H1 (cell line): ENCODE results near the gene ADGRL3. TPM values are rescaled to one million over a fixed set of nuclear protein-coding genes. Genes with fewer than 3 reads are reported as not detected.

ENCODE experiments used
- CTCF ChIA-PET: fragments of 300-600 bp; sonication (Branson Sonifier 250); formaldehyde crosslinking; loops from one replicate; lab custom pipeline; 2021; ENCODE audit not compliant: partially characterized antibody; lab: Charles Lee
- POLR2A ChIA-PET: fragments of 300-600 bp; sonication (Branson Sonifier 250); formaldehyde crosslinking; loops from one replicate; lab custom pipeline; 2021; ENCODE audit warnings: inconsistent platforms; ENCODE audit not compliant: partially characterized antibody; lab: Charles Lee
- DNase-seq, 2 experiments: peaks; one replicate each; pipeline versions ENCODE4 v3.0.0 to v3.0.0-alpha.2; 2010 to 2022; ENCODE audit warnings: low spot score in 2 of 2, low read depth in 1 of 2, mixed read lengths in 1 of 2
- FAIRE-seq: peaks from 2 replicates; lab custom pipeline; 2011; peaks lifted over from hg19 to GRCh38; lab: Jason Lieb, UNC
- H2AFZ ChIP-seq: 2 replicates; pipeline ENCODE4 v1.8.1; 2012; ENCODE audit warnings: low read length, inconsistent platforms
- H2AK5ac ChIP-seq: 2 replicates; pipeline ENCODE4 v1.6.1; 2013; ENCODE audit warnings: low read depth, low read length
- H2BK120ac ChIP-seq: replicated peaks from 2 replicates; pipeline ENCODE3; 2013; ENCODE audit warnings: low read depth, low read length, inconsistent platforms
- H2BK12ac ChIP-seq: 2 replicates; pipeline ENCODE4 v1.6.1; 2013; ENCODE audit warnings: low read depth, low read length
- H2BK15ac ChIP-seq: 2 replicates; pipeline ENCODE4 v1.6.1; 2013; ENCODE audit warnings: low read length
- H2BK20ac ChIP-seq: 2 replicates; pipeline ENCODE4 v1.6.1; 2013; ENCODE audit warnings: low read length
- H2BK5ac ChIP-seq: 2 replicates; pipeline ENCODE4 v1.6.1; 2013; ENCODE audit warnings: low read depth, low read length
- H3K14ac ChIP-seq: 2 replicates; pipeline ENCODE4 v1.6.1; 2013; ENCODE audit warnings: inconsistent platforms; ENCODE audit not compliant: insufficient read length
- H3K18ac ChIP-seq: 2 replicates; pipeline ENCODE4 v1.6.1; 2013; ENCODE audit warnings: low read length; ENCODE audit errors: extremely low read depth
- H3K23ac ChIP-seq: 2 replicates; pipeline ENCODE4 v1.6.1; 2013; ENCODE audit warnings: inconsistent platforms; ENCODE audit not compliant: insufficient read length
- H3K23me2 ChIP-seq: 2 replicates; pipeline ENCODE4 v1.6.1; 2013; ENCODE audit warnings: low read depth, low read length
- H3K27ac ChIP-seq: 2 replicates; pipeline ENCODE4 v1.6.1; 2011; ENCODE audit warnings: low read depth, low read length, inconsistent platforms
- H3K27me3 ChIP-seq, 4 experiments: replicated peaks in 1 of 4; 1 replicate in 1 of 4; 2 replicates in 3 of 4; pipeline versions ENCODE4 v1.6.1 to v1.8.1; 2011 to 2013; ENCODE audit warnings: low read length in 3 of 4, mild to moderate bottlenecking in 3 of 4, inconsistent platforms in 2 of 4, mixed read lengths in 2 of 4, moderate library complexity in 1 of 4; ENCODE audit not compliant: control insufficient read depth in 3 of 4, insufficient read depth in 3 of 4; ENCODE audit errors: extremely low read depth in 1 of 4
- H3K36me3 ChIP-seq, 4 experiments: 2 replicates each; pipeline versions ENCODE4 v1.6.1 to v1.8.1; 2011 to 2013; ENCODE audit warnings: mild to moderate bottlenecking in 4 of 4, low read length in 3 of 4, moderate library complexity in 2 of 4, control low read depth in 1 of 4, inconsistent platforms in 1 of 4; ENCODE audit not compliant: insufficient read depth in 4 of 4, control insufficient read depth in 2 of 4
- H3K4ac ChIP-seq: replicated peaks from 2 replicates; pipeline ENCODE3; 2013; ENCODE audit warnings: low read length, low read depth, mixed read lengths, inconsistent platforms; ENCODE audit not compliant: insufficient read length
- H3K4me1 ChIP-seq, 4 experiments: replicated peaks in 1 of 4; 1 replicate in 1 of 4; 2 replicates in 3 of 4; pipeline versions ENCODE4 v1.6.1 to v1.8.1; 2011 to 2013; ENCODE audit warnings: low read length in 3 of 4, inconsistent platforms in 2 of 4, mixed read lengths in 1 of 4; ENCODE audit not compliant: insufficient read depth in 4 of 4, control insufficient read depth in 3 of 4
- H3K4me2 ChIP-seq, 2 experiments: 2 replicates each; pipeline versions ENCODE4 v1.6.1 to v1.8.1; 2011 to 2013; ENCODE audit warnings: low read depth in 2 of 2, low read length in 2 of 2, control low read depth in 1 of 2, inconsistent platforms in 1 of 2, mild to moderate bottlenecking in 1 of 2; ENCODE audit not compliant: insufficient read depth in 1 of 2
- H3K4me3 ChIP-seq, 4 experiments: fragments of 200-600, 300-600 bp in 1 of 4; sonication (generic), shearing (Covaris generic), sonication (Bioruptor Twin) in 1 of 4; 2 replicates each; pipeline versions ENCODE4 v1.5.1 to v1.8.1; 2011 to 2016; ENCODE audit warnings: low read length in 4 of 4, low read depth in 3 of 4, control low read depth in 2 of 4, inconsistent platforms in 2 of 4, mild to moderate bottlenecking in 2 of 4, mixed read lengths in 1 of 4, moderate library complexity in 1 of 4; ENCODE audit not compliant: insufficient read depth in 2 of 4; ENCODE audit errors: extremely low read depth in 1 of 4
- H3K56ac ChIP-seq: replicated peaks from 2 replicates; pipeline ENCODE3; 2013; ENCODE audit warnings: low read depth, mild to moderate bottlenecking, mixed read lengths, low read length, inconsistent platforms; ENCODE audit not compliant: insufficient read length
- H3K79me1 ChIP-seq: 2 replicates; pipeline ENCODE4 v1.6.1; 2013; ENCODE audit warnings: low read depth, low read length, control low read depth
- H3K79me2 ChIP-seq, 2 experiments: 2 replicates each; pipeline versions ENCODE4 v1.6.1 to v1.8.1; 2012 to 2013; ENCODE audit warnings: low read length in 2 of 2, mild to moderate bottlenecking in 2 of 2, inconsistent platforms in 1 of 2; ENCODE audit not compliant: insufficient read depth in 2 of 2, control insufficient read depth in 1 of 2
- H3K9ac ChIP-seq, 4 experiments: replicated peaks in 1 of 4; 1 replicate in 1 of 4; 2 replicates in 3 of 4; pipeline versions ENCODE4 v1.6.1 to v1.8.1; 2011 to 2013; ENCODE audit warnings: low read depth in 3 of 4, low read length in 3 of 4, control low read depth in 2 of 4, mild to moderate bottlenecking in 2 of 4, moderate library complexity in 2 of 4, inconsistent platforms in 1 of 4; ENCODE audit errors: extremely low read depth in 1 of 4
- H3K9me3 ChIP-seq, 2 experiments: 2 replicates each; pipeline versions ENCODE4 v1.6.1 to v1.8.1; 2012 to 2013; ENCODE audit warnings: mild to moderate bottlenecking in 2 of 2, moderate library complexity in 2 of 2, control low read depth in 1 of 2, inconsistent platforms in 1 of 2, low read depth in 1 of 2, low read length in 1 of 2, mixed read lengths in 1 of 2; ENCODE audit not compliant: insufficient read depth in 2 of 2
- H4K20me1 ChIP-seq, 2 experiments: replicated peaks in 1 of 2; 2 replicates each; pipeline versions ENCODE3 to v1.8.1; 2011 to 2013; ENCODE audit warnings: inconsistent platforms in 2 of 2, low read length in 2 of 2, mild to moderate bottlenecking in 1 of 2; ENCODE audit not compliant: insufficient read depth in 2 of 2, control insufficient read depth in 1 of 2
- H4K5ac ChIP-seq: 2 replicates; pipeline ENCODE4 v1.6.1; 2013; ENCODE audit warnings: low read length, low read depth, mixed read lengths, inconsistent platforms; ENCODE audit not compliant: insufficient read length
- H4K8ac ChIP-seq: 2 replicates; pipeline ENCODE4 v1.8.0; 2013; ENCODE audit warnings: mild to moderate bottlenecking, moderate library complexity, low read length, inconsistent platforms; ENCODE audit not compliant: insufficient read depth; ENCODE audit errors: extremely low read depth
- H4K91ac ChIP-seq: replicated peaks from 2 replicates; pipeline ENCODE3; 2013; ENCODE audit warnings: low read length, mixed read lengths, inconsistent platforms; ENCODE audit not compliant: insufficient read length
- BRCA1 ChIP-seq: IDR thresholded peaks from 2 replicates; pipeline ENCODE4 v1.6.1; 2012; ENCODE audit warnings: low read depth, low read length, improper control_type of control experiment
- FOSL1 ChIP-seq: IDR thresholded peaks from 2 replicates; pipeline ENCODE4 v1.6.1; 2011; ENCODE audit warnings: mild to moderate bottlenecking, low read depth, low read length, moderate library complexity; ENCODE audit not compliant: insufficient read depth
- GTF2F1 ChIP-seq: IDR thresholded peaks from 2 replicates; pipeline ENCODE4 v1.6.1; 2012; ENCODE audit warnings: low read depth, low read length, improper control_type of control experiment, borderline replicate concordance
- HDAC6 ChIP-seq: IDR thresholded peaks from one replicate; pipeline ENCODE4 v1.7.1; 2012; ENCODE audit warnings: low read depth, mild to moderate bottlenecking, inconsistent platforms, low read length, moderate library complexity
- MAFK ChIP-seq: IDR thresholded peaks from 2 replicates; pipeline ENCODE4 v1.6.1; 2012; ENCODE audit warnings: low read depth, mild to moderate bottlenecking, improper control_type of control experiment, low read length
- MAX ChIP-seq: IDR thresholded peaks from 2 replicates; pipeline ENCODE4 v1.6.1; 2012; ENCODE audit warnings: inconsistent platforms
- POLR2A ChIP-seq, 2 experiments: IDR thresholded peaks; 1 replicate in 1 of 2; 2 replicates in 1 of 2; pipeline ENCODE4 v1.6.1; 2011; ENCODE audit warnings: low read depth in 2 of 2, low read length in 2 of 2, mild to moderate bottlenecking in 2 of 2; ENCODE audit errors: control extremely low read depth in 1 of 2
- SP4 ChIP-seq: IDR thresholded peaks from 2 replicates; pipeline ENCODE4 v1.6.1; 2012; ENCODE audit warnings: low read length, inconsistent platforms
- WGBS, 2 experiments: shearing (Covaris generic) in 1 of 2; methylation state at CpG; one replicate each; pipeline versions ENCODE4 v1.1.6 to v1.1.7; 2013 to 2015; ENCODE audit warnings: low lambda C conversion rate in 2 of 2, mixed read lengths in 2 of 2, inconsistent platforms in 1 of 2, low coverage in 1 of 2, missing lambda C conversion rate in 1 of 2; ENCODE audit not compliant: insufficient replicate concordance in 2 of 2, insufficient coverage in 1 of 2, insufficient read length in 1 of 2; ENCODE audit errors: extremely low coverage in 1 of 2, missing lambda C conversion rate in 1 of 2; 5-methylcytosine and 5-hydroxymethylcytosine counted together
- polyA plus RNA-seq, 7 experiments: library from polyadenylated mRNA; depleted of rRNA in 3 of 7; stranded (reverse) in 5 of 7; unstranded in 2 of 7; fragments of >200 nt in 5 of 7; fragments of 200-250 nt in 2 of 7; gene quantifications; 1 replicate in 5 of 7; 2 replicates in 1 of 7; 4 replicates in 1 of 7; pipeline versions ENCODE4 v1.2.1 to v1.2.3, GENCODE V29; 2011 to 2013; ENCODE audit warnings: missing spikeins in 2 of 7, mixed read lengths in 2 of 7
- total RNA-seq: library from RNA; stranded (reverse); fragmentation: NEBNext Ultra II Directional; extraction: Animal tissue kit (Norgen Biotek cat#: 25700); gene quantifications from 2 replicates; pipeline ENCODE4 v1.2.1, GENCODE V29; 2021
- TF ChIP-seq, protein P1 (sequence below), 3 experiments: IDR thresholded peaks; 1 replicate in 2 of 3; 2 replicates in 1 of 3; pipeline versions ENCODE4 v1.5.1 to v1.6.1; 2011; ENCODE audit warnings: low read length in 3 of 3, mild to moderate bottlenecking in 3 of 3, inconsistent platforms in 2 of 3, low read depth in 1 of 3, moderate library complexity in 1 of 3; ENCODE audit not compliant: insufficient read depth in 1 of 3; ENCODE audit errors: control extremely low read depth in 1 of 3

Gene ADGRL3
- total and polyA plus RNA-seq, 2 of the 8 experiments (the other 6 are each of a cell fraction or from before 2014, with no cell fraction given) = 6.6 to 13.0 TPM

DNA sequence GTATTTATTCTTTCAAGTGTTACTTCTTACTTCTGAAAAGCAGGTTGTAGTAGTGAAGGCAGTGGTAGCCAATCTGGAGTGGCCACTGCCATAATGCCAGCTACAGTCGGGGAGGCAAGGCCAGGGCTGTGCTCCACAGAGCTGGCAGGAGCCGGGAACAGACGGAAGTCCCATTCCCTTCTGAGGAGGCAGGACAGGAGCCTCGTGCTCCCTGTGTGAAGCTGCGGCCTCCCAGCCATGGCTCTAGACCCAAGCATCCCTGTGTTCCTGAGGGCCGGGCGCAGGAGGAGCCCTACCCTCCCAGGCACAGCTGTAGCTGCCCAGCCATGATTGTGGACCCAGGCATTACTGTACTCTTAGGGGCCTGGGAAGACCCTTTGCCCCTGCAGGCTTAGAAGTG lies 461.8 kb downstream of the ADGRL3 start:
- no peak for TF ChIP-seq GTF2F1
- no peak for TF ChIP-seq MAFK
- TF ChIP-seq POLR2A (IDR thresholded peaks at IDR 0.05; ENCODE audit: control extremely low read depth in 1 of 2, low read depth in 2 of 2, low read length in 2 of 2) = no peak
- TF ChIP-seq HDAC6 = no peak
- TF ChIP-seq SP4 = no peak
- TF ChIP-seq, protein P1, sequence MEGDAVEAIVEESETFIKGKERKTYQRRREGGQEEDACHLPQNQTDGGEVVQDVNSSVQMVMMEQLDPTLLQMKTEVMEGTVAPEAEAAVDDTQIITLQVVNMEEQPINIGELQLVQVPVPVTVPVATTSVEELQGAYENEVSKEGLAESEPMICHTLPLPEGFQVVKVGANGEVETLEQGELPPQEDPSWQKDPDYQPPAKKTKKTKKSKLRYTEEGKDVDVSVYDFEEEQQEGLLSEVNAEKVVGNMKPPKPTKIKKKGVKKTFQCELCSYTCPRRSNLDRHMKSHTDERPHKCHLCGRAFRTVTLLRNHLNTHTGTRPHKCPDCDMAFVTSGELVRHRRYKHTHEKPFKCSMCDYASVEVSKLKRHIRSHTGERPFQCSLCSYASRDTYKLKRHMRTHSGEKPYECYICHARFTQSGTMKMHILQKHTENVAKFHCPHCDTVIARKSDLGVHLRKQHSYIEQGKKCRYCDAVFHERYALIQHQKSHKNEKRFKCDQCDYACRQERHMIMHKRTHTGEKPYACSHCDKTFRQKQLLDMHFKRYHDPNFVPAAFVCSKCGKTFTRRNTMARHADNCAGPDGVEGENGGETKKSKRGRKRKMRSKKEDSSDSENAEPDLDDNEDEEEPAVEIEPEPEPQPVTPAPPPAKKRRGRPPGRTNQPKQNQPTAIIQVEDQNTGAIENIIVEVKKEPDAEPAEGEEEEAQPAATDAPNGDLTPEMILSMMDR (IDR thresholded peaks at IDR 0.05; ENCODE audit: control extremely low read depth in 1 of 3, insufficient read depth in 1 of 3, low read depth in 1 of 3, low read length in 3 of 3) = no peak
- no peak for TF ChIP-seq FOSL1
- no peak for TF ChIP-seq MAX
- TF ChIP-seq BRCA1 = no peak
- POLR2A ChIA-PET = no interaction called here

More for the DNA sequence above, 461.8 kb downstream of the ADGRL3 start:
- Histone ChIP-seq H4K20me1 (no peaks in the 10 kb centered on the region), H2AK5ac (no peak overlapping the region), H3K79me2 (no peaks in the 10 kb centered on the region), H2AFZ (no peak overlapping the region), H3K14ac (no peak overlapping the region), H3K4me2 (no peak overlapping the region), H4K5ac (no peak overlapping the region), H2BK20ac (no peak overlapping the region), H3K27me3 (no peaks in the 10 kb centered on the region), H2BK12ac (no peak overlapping the region), H2BK5ac (no peak overlapping the region), H3K4me1 (no peaks in the 10 kb centered on the region), H2BK120ac (no peak overlapping the region), H3K4ac (no peak overlapping the region), H3K9ac (no peak overlapping the region), H4K8ac (no peak overlapping the region), H3K23ac (no peak overlapping the region), H3K79me1 (no peaks in the 10 kb centered on the region), H3K4me3 (no peak overlapping the region), H3K9me3 (peaks cover 0 to 5% of the 10 kb centered on the region in 2 experiments; a peak in 1 of 4 replicates), H3K18ac (no peak overlapping the region), H2BK15ac (no peak overlapping the region), H3K36me3 (no peaks in the 10 kb centered on the region), H3K27ac (no peak overlapping the region), H4K91ac (no peak overlapping the region), H3K56ac (no peak overlapping the region), H3K23me2 (no peaks in the 10 kb centered on the region)
- DNase-seq (no peak), FAIRE-seq (no peak)
- 99% methylated on average over 7 of the region's 7 CpGs; no CpG with 5 or more reads in 1 of the 2 experiments for WGBS, 2 experiments
- CTCF ChIA-PET = no interaction called here
